K562 (cell line): ENCODE results near the gene ADAMTSL3. TPM values are rescaled to one million over a fixed set of nuclear protein-coding genes. Genes with fewer than 3 reads are reported as not detected.

Source experiments
- ATAC-seq: fragments of 200-7000 bp; cut with Tn5 transposase; 3 replicates; pipeline ENCODE4 v1.9.1; 2020; ENCODE audit warnings: moderate library complexity
- BruUV-seq: library from RNA; stranded (reverse); fragments of 400-500 nt; replicated peaks from 2 replicates; lab custom pipeline; 2021; lab: Mats Ljungman, UMichigan
- CTCF ChIA-PET: fragments of 300-600 bp; formaldehyde crosslinking; extraction: SDS; loops from one replicate; lab custom pipeline; 2021; ENCODE audit warnings: low intra/inter-chr PET ratio; lab: Yijun Ruan, JAX
- POLR2A ChIA-PET: fragments of 300-600, 350-650 bp; sonication (Branson Sonifier 250); formaldehyde crosslinking; extraction: SDS; loops from one replicate; lab custom pipeline; 2021; ENCODE audit warnings: antibody characterized with exemption, inconsistent platforms; lab: Yijun Ruan, JAX
- DNase-seq, 4 experiments: peaks; one replicate each; pipeline versions ENCODE4 v3.0.0 to v3.0.0-alpha.2; 2011 to 2018; ENCODE audit warnings: low spot score in 3 of 4, mixed read lengths in 3 of 4; ENCODE audit errors: extremely low read depth in 1 of 4
- FAIRE-seq: peaks from 2 replicates; lab custom pipeline; 2011; peaks lifted over from hg19 to GRCh38; lab: Jason Lieb, UNC
- H2AFZ ChIP-seq: 2 replicates; pipeline ENCODE4 v1.6.0; 2011; ENCODE audit warnings: low read depth, low read length, control low read depth, inconsistent platforms
- H3K27ac ChIP-seq: fragments of 200-600 bp; 3 replicates; pipeline ENCODE4 v1.8.0; 2011; ENCODE audit warnings: low read depth, mild to moderate bottlenecking, control low read depth, inconsistent platforms, low read length, moderate library complexity, mixed read lengths; ENCODE audit errors: extremely low read depth
- H3K27me3 ChIP-seq, 2 experiments: fragments of 300-600 bp in 1 of 2; 2 replicates in 1 of 2; 3 replicates in 1 of 2; pipeline versions ENCODE4 v1.6.0 to v1.8.0; 2011; ENCODE audit warnings: inconsistent platforms in 2 of 2, low read length in 2 of 2, mild to moderate bottlenecking in 1 of 2, mixed read lengths in 1 of 2, moderate library complexity in 1 of 2; ENCODE audit not compliant: control insufficient read depth in 2 of 2, insufficient read depth in 2 of 2
- H3K36me3 ChIP-seq: fragments of 300-600 bp; 3 replicates; pipeline ENCODE4 v1.8.0; 2011; ENCODE audit warnings: mild to moderate bottlenecking, low read length, inconsistent platforms; ENCODE audit not compliant: control insufficient read depth, insufficient read depth
- H3K4me1 ChIP-seq, 2 experiments: fragments of 200-600 bp in 1 of 2; replicated peaks in 1 of 2; 2 replicates in 1 of 2; 3 replicates in 1 of 2; pipeline versions ENCODE4 v1.5.1 to v1.8.0; 2011; ENCODE audit warnings: inconsistent platforms in 2 of 2, low read length in 2 of 2, mild to moderate bottlenecking in 1 of 2, mixed read lengths in 1 of 2, moderate library complexity in 1 of 2; ENCODE audit not compliant: control insufficient read depth in 2 of 2, insufficient read depth in 2 of 2
- H3K4me2 ChIP-seq: 2 replicates; pipeline ENCODE4 v1.6.1; 2011; ENCODE audit warnings: low read length, control low read depth, inconsistent platforms, mixed read lengths; ENCODE audit not compliant: insufficient read depth
- H3K4me3 ChIP-seq: fragments of 200-600 bp; sonication (generic), shearing (Covaris generic); 2 replicates; pipeline ENCODE4 v1.5.1; 2016; ENCODE audit warnings: control low read depth, inconsistent platforms
- H3K79me2 ChIP-seq: fragments of 200-600 bp; 3 replicates; pipeline ENCODE4 v1.8.0; 2011; ENCODE audit warnings: low read length, inconsistent platforms; ENCODE audit not compliant: control insufficient read depth, insufficient read depth
- H3K9ac ChIP-seq, 2 experiments: 2 replicates each; pipeline versions ENCODE4 v1.6.0 to v1.6.1; 2011; ENCODE audit warnings: low read depth in 2 of 2, low read length in 2 of 2, control low read depth in 1 of 2, inconsistent platforms in 1 of 2, mild to moderate bottlenecking in 1 of 2, mixed read lengths in 1 of 2; ENCODE audit not compliant: insufficient read depth in 1 of 2
- H3K9me1 ChIP-seq: one replicate; pipeline ENCODE4 v1.6.0; 2011; ENCODE audit warnings: inconsistent platforms, mild to moderate bottlenecking, low read length, moderate library complexity; ENCODE audit not compliant: control insufficient read depth, insufficient read depth
- H3K9me3 ChIP-seq: replicated peaks from 2 replicates; pipeline ENCODE4 v1.5.1; 2011; ENCODE audit warnings: low read depth, low read length, inconsistent platforms; ENCODE audit not compliant: control insufficient read depth, insufficient read depth
- H4K20me1 ChIP-seq: replicated peaks from 2 replicates; pipeline ENCODE4 v1.6.1; 2011; ENCODE audit warnings: low read length, inconsistent platforms, mixed read lengths; ENCODE audit not compliant: control insufficient read depth, insufficient read depth
- BCOR ChIP-seq: fragments of 450-650 bp; IDR thresholded peaks from 2 replicates; pipeline ENCODE4 v1.6.1; 2016
- E2F3 ChIP-seq: fragments of 250-450 bp; sonication (Bioruptor Pico); IDR thresholded peaks from 2 replicates; pipeline ENCODE4 v1.4.0; 2020; ENCODE audit warnings: mild to moderate bottlenecking
- E4F1 ChIP-seq: fragments of 250-450 bp; sonication (Bioruptor Pico); IDR thresholded peaks from 2 replicates; pipeline ENCODE4 v1.5.0; 2021; ENCODE audit warnings: mild to moderate bottlenecking, borderline replicate concordance
- GABPA ChIP-seq: fragments of 200-800 bp; sonication (Bioruptor generic); conservative IDR thresholded peaks from 2 replicates; pipeline ENCODE4 v1.6.1; 2016; ENCODE audit warnings: low read depth, missing genetic modification characterization, missing compliant biosample characterization
- SMAD4 ChIP-seq: fragments of 250-450 bp; sonication (Bioruptor Pico); conservative IDR thresholded peaks from 2 replicates; pipeline ENCODE4 v1.8.0; 2021; ENCODE audit warnings: inconsistent platforms, mild to moderate bottlenecking, moderate library complexity
- ZBTB26 ChIP-seq: fragments of 450-650 bp; formaldehyde crosslinking; IDR thresholded peaks from 2 replicates; pipeline ENCODE4 v1.4.0; 2022; ENCODE audit warnings: missing genetic modification characterization
- ZFPM2 ChIP-seq: fragments of 250-450 bp; sonication (Bioruptor Pico); IDR thresholded peaks from 2 replicates; pipeline ENCODE4 v1.5.1; 2022; ENCODE audit warnings: mild to moderate bottlenecking
- ZNF24 ChIP-seq: fragments of 450-650 bp; IDR thresholded peaks from 2 replicates; pipeline ENCODE4 v1.6.1; 2016
- ZNF778 ChIP-seq: fragments of 450-650 bp; formaldehyde crosslinking; IDR thresholded peaks from 2 replicates; pipeline ENCODE4 v1.4.0; 2020; ENCODE audit warnings: mild to moderate bottlenecking, moderate library complexity
- WGBS: fragments of 100-300 bp; shearing (Covaris generic); methylation state at CpG from one replicate; pipeline ENCODE4 v1.1.6; 2016; ENCODE audit warnings: low coverage, mixed read lengths; ENCODE audit not compliant: insufficient coverage; ENCODE audit errors: missing lambda C conversion rate; 5-methylcytosine and 5-hydroxymethylcytosine counted together
- in situ Hi-C: fragments of 300-500 bp; cut with MboI; formaldehyde crosslinking; loops from 4 replicates; pipeline ENCODE4 v1.15.0; 2018; ENCODE audit warnings: inconsistent platforms, mixed read lengths
- intact Hi-C: fragments of 100-400 bp; cut with micrococcal nuclease; formaldehyde crosslinking; loops from 2 replicates; pipeline ENCODE4 v1.14.2; 2022
- polyA plus RNA-seq, 8 experiments: library from polyadenylated mRNA; depleted of rRNA in 4 of 8; stranded (reverse) in 5 of 8; unstranded in 3 of 8; fragments of >200 nt; fragmentation: Nextera tagmentation in 2 of 8; fragmentation: Illumina TruSeq in 1 of 8; extraction: Ambion mirVana in 2 of 8; extraction: Trizol in 1 of 8; gene quantifications; 2 replicates each; pipeline versions ENCODE4 v1.2.1 to v1.2.3, GENCODE V29; 2011 to 2014; ENCODE audit warnings: inconsistent platforms in 1 of 8, missing spikeins in 1 of 8
- total RNA-seq, 7 experiments: library from RNA; depleted of rRNA in 6 of 7; stranded (reverse); fragments of >200 nt in 6 of 7; fragmentation: Illumina TruSeq in 2 of 7; extraction: Trizol in 2 of 7; gene quantifications; 2 replicates each; pipeline versions ENCODE4 v1.2.1 to v1.2.3, GENCODE V29; 2011 to 2021; ENCODE audit warnings: low replicate concordance in 1 of 7
- TF ChIP-seq, protein P1 (sequence below), 2 experiments: fragments of 450-650 bp in 1 of 2; sonication (generic) in 1 of 2; formaldehyde crosslinking; conservative IDR thresholded peaks; 2 replicates each; pipeline versions ENCODE4 v1.4.0 to v1.8.1; 2020 to 2022; ENCODE audit warnings: mild to moderate bottlenecking in 1 of 2, missing genetic modification reagents in 1 of 2

Gene ADAMTSL3
- total and polyA plus RNA-seq, 9 of the 15 experiments (the other 6 are each of a cell fraction or from before 2014, with no cell fraction given), result 0.01 to 0.18 (median 0.07) TPM; not detected in 3

- DNase-seq, result no peak
- H3K4me2 ChIP-seq, result no peak overlapping the region
- no peak overlapping the region for H3K9ac ChIP-seq
- no peak overlapping the region for H3K4me3 ChIP-seq
- in situ Hi-C loops, result no loop called here
- H2AFZ ChIP-seq, result no peak overlapping the region
- TF ChIP-seq ZNF24 (no peak), GABPA (tag) (no peak), ZNF778 (CRISPR knock-in tag) (no peak), E2F3 (CRISPR knock-in tag) (no peak), ZFPM2 (CRISPR knock-in tag) (no peak), E4F1 (CRISPR knock-in tag) (no peak), SMAD4 (CRISPR knock-in tag) (no peak), ZBTB26 (CRISPR knock-in tag) (no peak), BCOR (no peak)
- TF ChIP-seq, protein P1, sequence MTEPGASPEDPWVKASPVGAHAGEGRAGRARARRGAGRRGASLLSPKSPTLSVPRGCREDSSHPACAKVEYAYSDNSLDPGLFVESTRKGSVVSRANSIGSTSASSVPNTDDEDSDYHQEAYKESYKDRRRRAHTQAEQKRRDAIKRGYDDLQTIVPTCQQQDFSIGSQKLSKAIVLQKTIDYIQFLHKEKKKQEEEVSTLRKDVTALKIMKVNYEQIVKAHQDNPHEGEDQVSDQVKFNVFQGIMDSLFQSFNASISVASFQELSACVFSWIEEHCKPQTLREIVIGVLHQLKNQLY (CRISPR knock-in tag; conservative IDR thresholded peaks at IDR 0.05), result no peak
- no peaks in the 10 kb centered on the region for H3K36me3 ChIP-seq
- H3K4me1 ChIP-seq, result no peaks in the 10 kb centered on the region
- no peak for FAIRE-seq
- intact Hi-C loops, result no loop called here
- ChIA-PET POLR2A (interaction anchor here (0.5 kb wide), 1 partner anchor 11 kb away, joined by 3 read pairs; no protein-coding TSS in a partner anchor), CTCF (no interaction called here)
- BruUV-seq, result no TSS peak
- H3K27ac ChIP-seq, result no peak overlapping the region
- no peaks in the 10 kb centered on the region for H3K9me1 ChIP-seq
- H3K79me2 ChIP-seq, result no peaks in the 10 kb centered on the region
- no peak for ATAC-seq
- 4% methylated on average over 5 of the region's 5 CpGs for WGBS
- no peaks in the 10 kb centered on the region for H3K9me3 ChIP-seq
- no peaks in the 10 kb centered on the region for H4K20me1 ChIP-seq
- H3K27me3 ChIP-seq, result no peaks in the 10 kb centered on the region
Measured at GRCh38 chr15:83858820-83859505, 205.0 kb downstream of the ADAMTSL3 start.
